ENCODE data around the gene ICAM4.

GRCh38 chr19:10255358-10255757, 31.4 kb upstream of the ICAM4 start:
- TF ChIP-seq CTCF (IDR thresholded peaks at IDR 0.05) (no peak), POLR2AphosphoS5 (IDR thresholded peaks at IDR 0.05) (no peak)
